Mucosa of stomach (tissue), 1 donor: ENCODE measurements around the gene CATSPERE.
A peak's percentile ranks its signal among the peaks of the same experiment; 100 is the strongest.

Source experiments
- H3K27me3 ChIP-seq: one replicate; pipeline ENCODE4 v1.7.0; 2013; ENCODE audit warnings: mild to moderate bottlenecking, low read length; ENCODE audit not compliant: control insufficient read depth, insufficient read depth
- H3K36me3 ChIP-seq: one replicate; pipeline ENCODE4 v1.7.0; 2013; ENCODE audit warnings: low read length; ENCODE audit not compliant: control insufficient read depth, insufficient read depth
- H3K4me1 ChIP-seq: one replicate; pipeline ENCODE4 v1.7.0; 2013; ENCODE audit warnings: mild to moderate bottlenecking, low read length; ENCODE audit not compliant: control insufficient read depth, insufficient read depth
- H3K4me3 ChIP-seq: one replicate; pipeline ENCODE4 v1.7.0; 2013; ENCODE audit warnings: low read length
- H3K9ac ChIP-seq: one replicate; pipeline ENCODE4 v1.7.0; 2013; ENCODE audit warnings: mild to moderate bottlenecking, low read length, moderate library complexity
- H3K9me3 ChIP-seq: one replicate; pipeline ENCODE4 v1.7.0; 2013; ENCODE audit warnings: mild to moderate bottlenecking, low read length, moderate library complexity; ENCODE audit not compliant: control insufficient read depth
- donor health status: Pancreatic carcinoma.

Gene CATSPERE

DNA sequence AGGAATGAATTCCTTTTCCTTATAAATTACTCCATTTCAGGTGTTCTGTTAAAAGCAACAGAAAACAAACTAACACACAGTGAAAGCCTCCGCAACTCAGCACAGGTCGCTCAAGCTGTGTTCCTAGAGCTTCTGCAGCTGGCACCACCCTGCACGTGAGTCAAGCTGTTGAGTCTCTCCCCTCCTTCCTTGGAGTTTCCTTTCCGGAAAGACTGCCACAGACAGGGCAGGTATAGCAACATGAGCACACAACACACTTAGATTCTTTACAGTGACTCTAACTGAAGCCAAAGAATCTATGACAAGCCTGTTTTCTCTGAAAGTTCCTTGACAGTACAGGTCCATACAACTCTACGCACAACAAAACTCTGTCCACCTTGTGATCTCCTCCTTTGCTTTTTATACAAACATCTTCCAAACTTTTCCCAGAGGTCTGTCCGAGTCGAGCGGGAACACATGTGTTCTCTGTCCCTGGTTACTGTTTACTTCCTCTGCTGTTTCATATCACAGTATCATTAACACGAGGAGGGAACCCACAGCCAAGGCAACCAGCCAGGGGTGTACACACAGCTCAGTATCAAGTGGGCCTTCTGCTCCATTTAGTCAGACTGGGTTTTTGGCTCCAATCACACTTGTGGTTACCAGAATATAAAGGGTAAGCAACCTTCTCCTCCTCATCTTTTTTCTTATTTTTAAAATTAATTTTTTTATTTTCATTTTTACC is 153.2 kb downstream of the CATSPERE start:
- Histone ChIP-seq H3K9ac (peak overlapping the region; percentile 59), H3K36me3 (no peaks in the 10 kb centered on the region), H3K9me3 (no peaks in the 10 kb centered on the region), H3K4me1 (peaks cover 20% of the 10 kb centered on the region), H3K4me3 (no peak overlapping the region), H3K27me3 (no peaks in the 10 kb centered on the region)

DNA sequence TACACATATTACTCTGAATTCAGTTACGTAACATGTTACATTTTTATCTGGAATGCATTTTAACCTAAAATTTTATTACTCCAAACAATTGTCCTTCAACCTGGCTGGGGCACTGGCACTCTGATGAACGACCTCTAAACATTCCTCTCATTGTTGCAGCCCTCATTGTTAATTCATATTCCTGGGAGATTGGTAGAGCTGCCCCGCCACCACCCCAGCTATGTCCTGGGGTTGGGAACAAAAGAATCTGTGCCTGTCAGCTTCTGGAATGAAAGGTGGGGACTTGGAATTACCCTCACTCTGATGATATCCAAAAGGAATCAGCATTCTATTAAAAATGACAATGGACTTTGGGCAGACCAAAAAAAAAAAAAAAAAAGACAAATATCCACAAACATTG is 153.8 kb downstream of the CATSPERE start:
- Histone ChIP-seq H3K4me1 (peaks cover 20% of the 10 kb centered on the region), H3K9me3 (no peaks in the 10 kb centered on the region), H3K4me3 (no peak overlapping the region), H3K9ac (no peak overlapping the region), H3K27me3 (no peaks in the 10 kb centered on the region), H3K36me3 (no peaks in the 10 kb centered on the region)

DNA sequence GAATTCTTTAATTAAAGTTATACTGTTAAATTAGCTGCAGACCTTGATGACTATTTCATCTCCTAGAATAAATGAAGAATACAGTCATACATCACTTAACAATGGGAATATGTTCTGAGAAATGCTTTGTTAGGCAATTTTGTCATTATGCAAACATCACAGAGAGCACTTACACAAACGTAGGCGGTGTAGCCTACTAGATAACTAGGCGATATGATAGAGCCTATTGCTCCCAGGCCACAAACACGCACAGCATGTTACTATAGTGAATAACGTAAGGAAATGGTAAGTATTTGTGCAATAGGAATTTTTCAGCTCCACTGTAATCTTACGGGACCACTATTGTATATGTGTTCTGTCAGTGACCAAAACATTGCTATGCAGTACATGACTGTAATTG is 154.2 kb downstream of the CATSPERE start:
- Histone ChIP-seq H3K4me3 (no peak overlapping the region), H3K9ac (no peak overlapping the region), H3K27me3 (no peaks in the 10 kb centered on the region), H3K9me3 (no peaks in the 10 kb centered on the region), H3K36me3 (no peaks in the 10 kb centered on the region), H3K4me1 (peaks cover 20% of the 10 kb centered on the region)

DNA sequence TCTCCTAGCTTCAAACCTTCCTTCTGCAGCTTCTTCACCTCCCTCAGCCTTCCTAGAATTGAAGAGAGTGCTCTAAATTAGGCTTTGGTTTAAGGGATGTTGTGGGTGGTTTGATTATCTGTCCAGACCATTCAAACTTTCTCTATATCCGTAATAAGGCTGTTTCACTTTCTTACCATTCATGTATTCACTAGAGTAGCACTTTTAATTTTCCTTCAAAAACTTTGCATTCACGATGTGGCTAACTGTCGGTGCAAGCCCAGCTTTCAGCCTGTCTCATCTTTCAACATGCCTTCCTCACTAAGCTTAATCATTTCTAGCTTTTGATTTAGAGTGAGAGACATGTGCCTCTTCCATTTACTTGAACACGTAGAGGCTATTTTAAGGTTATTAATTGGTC is 165.6 kb downstream of the CATSPERE start:
- H3K9me3 ChIP-seq = no peaks in the 10 kb centered on the region
- H3K36me3 ChIP-seq = no peaks in the 10 kb centered on the region
- H3K27me3 ChIP-seq = no peaks in the 10 kb centered on the region
- H3K9ac ChIP-seq = no peak overlapping the region
- H3K4me3 ChIP-seq = no peak overlapping the region
- H3K4me1 ChIP-seq = no peaks in the 10 kb centered on the region

DNA sequence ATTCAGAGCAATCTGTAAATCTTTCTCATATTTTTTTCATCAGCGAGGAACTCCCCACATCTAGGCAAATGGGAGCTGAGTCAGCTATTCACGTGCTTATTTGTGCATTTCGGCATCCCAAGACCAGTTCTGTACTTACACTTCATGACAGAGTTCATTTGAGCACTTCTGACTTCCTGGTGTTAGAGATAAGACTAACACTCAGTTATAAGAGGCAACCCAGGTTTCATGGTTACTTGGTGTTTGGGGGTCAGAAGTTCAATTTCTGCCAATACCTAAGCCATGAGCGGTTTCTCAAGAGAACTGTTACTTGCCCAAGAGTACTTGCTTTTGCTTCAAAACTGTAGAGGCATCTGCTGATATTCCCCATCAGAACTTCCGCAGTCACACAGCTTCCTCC is 167.7 kb downstream of the CATSPERE start:
- H3K9me3 ChIP-seq = no peaks in the 10 kb centered on the region
- no peaks in the 10 kb centered on the region for H3K4me1 ChIP-seq
- no peaks in the 10 kb centered on the region for H3K36me3 ChIP-seq
- H3K27me3 ChIP-seq = no peaks in the 10 kb centered on the region
- no peak overlapping the region for H3K4me3 ChIP-seq
- no peak overlapping the region for H3K9ac ChIP-seq

DNA sequence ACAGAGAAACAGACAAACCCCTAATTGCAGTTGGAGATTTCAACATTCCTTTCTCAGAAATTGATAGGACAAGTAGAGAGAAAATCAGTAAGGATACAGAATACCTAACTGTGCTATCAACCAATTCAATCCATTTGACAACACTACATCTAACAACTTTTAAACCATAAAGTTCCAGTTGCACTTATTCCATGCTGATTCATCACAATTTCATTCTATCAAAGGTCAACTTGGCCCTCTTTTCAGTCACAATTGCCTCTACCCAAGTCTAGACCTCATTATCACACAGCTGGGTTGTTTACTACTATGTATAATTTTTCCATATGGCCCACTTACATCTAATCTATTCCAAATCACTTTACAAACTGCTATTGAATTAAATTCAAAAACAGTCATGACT is 172.1 kb downstream of the CATSPERE start:
- no peaks in the 10 kb centered on the region for H3K4me1 ChIP-seq
- no peaks in the 10 kb centered on the region for H3K9me3 ChIP-seq

DNA sequence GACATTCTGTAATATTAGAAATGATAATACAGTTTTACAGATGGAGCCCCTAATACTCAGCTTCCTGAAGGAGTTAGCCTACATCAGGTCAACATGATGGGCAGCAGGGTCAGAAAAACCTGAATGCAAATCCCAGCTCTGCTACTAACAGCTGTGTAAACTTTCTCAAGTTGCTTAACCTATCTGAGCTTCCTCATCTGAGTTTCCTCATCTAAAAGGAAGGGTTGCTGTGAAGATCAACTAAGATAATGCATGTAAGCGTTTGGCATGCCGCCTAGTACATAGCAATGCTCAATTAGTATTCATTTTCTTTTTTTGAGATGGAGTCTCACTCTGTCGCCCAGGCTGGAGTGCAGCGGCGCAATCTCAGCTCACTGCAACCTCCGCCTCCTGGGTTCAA is 173.5 kb downstream of the CATSPERE start:
- Histone ChIP-seq H3K9me3 (no peaks in the 10 kb centered on the region), H3K36me3 (no peaks in the 10 kb centered on the region), H3K4me3 (no peak overlapping the region), H3K9ac (no peak overlapping the region), H3K4me1 (no peaks in the 10 kb centered on the region), H3K27me3 (no peaks in the 10 kb centered on the region)

More for the DNA sequence above, 172.1 kb downstream of the CATSPERE start:
- H3K9ac ChIP-seq = no peak overlapping the region
- no peaks in the 10 kb centered on the region for H3K36me3 ChIP-seq
- no peak overlapping the region for H3K4me3 ChIP-seq
- no peaks in the 10 kb centered on the region for H3K27me3 ChIP-seq

DNA sequence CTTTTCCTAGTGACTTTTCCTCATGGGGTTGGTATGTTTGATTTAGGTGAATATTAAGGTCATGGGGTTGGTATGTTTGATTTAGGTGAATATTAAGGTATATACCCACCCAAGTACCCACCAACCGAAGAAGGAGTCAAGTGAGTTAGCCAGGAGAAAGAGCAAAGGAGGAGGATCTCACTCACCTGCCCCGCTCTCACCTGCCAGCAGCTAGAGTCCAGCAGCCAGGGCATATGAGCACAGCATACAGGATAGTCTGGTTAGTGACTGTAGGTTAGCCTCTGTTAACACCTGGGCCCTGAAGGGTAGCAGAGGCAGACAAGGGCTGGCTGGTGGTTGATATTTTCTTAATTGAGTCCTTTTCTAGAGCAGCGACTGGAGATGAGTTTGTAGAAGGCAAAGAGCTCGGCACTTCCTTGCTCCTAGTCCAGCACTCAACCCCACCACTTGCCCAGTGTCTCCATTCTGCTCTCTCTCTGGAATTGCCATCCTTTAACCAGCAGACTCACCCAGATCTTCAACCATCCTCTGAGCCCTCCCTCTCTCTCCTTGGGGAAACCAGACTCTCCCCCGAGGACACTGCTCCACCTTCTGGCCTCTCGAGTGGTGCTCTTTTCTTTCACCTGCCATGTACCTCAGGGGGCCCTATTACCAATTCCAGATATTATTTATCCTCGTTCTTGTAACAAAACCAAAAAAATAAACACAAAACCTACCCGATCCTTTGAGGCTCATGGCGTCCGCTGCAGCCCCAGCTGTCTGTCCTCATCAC is 175.6 kb downstream of the CATSPERE start:
- no peak overlapping the region for H3K4me3 ChIP-seq
- H3K9ac ChIP-seq = no peak overlapping the region
- H3K36me3 ChIP-seq = no peaks in the 10 kb centered on the region
- H3K9me3 ChIP-seq = no peaks in the 10 kb centered on the region
- H3K27me3 ChIP-seq = no peaks in the 10 kb centered on the region
- no peaks in the 10 kb centered on the region for H3K4me1 ChIP-seq

DNA sequence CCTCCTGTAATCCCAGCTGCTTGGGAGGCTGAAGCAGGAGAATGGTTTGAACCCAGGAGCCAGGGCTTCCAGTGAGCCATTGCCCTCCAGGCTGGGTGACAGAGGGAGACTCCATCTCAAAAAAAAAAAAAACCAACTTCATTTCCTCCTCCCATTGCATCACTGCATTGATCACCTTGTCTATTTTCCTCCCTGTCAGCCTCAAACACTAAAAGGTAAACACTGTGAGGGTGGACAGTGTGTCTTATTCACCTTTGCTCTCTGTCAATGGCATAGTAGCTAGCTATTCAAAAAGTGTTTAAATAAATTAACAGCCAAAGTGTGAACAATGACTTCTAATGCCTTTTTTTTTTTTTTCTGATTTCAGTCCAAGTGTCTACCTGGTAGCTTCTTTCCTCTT is 178.5 kb downstream of the CATSPERE start:
- Histone ChIP-seq H3K4me3 (no peak overlapping the region), H3K4me1 (no peaks in the 10 kb centered on the region), H3K36me3 (no peaks in the 10 kb centered on the region), H3K27me3 (no peaks in the 10 kb centered on the region), H3K9ac (no peak overlapping the region), H3K9me3 (no peaks in the 10 kb centered on the region)

DNA sequence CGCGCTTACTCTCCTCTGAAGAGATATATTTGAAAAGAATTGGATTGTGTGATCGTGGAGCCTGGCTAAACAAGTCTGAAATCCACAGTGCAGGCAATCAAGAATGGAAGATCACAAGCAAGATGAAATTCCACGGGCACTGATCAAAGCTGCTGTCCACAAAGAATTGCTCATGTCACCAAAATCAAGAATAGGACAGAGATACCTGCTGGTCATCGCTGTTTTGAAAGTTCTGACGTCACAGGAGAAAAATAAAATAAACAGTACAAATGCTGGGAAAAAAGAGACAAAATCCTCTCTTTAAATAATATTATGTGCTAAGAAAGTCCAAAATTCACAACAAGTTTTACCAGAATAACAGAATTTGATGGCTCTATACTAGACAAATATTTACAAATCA is 179.8 kb downstream of the CATSPERE start:
- H3K4me1 ChIP-seq = no peaks in the 10 kb centered on the region
- no peaks in the 10 kb centered on the region for H3K27me3 ChIP-seq
- no peak overlapping the region for H3K4me3 ChIP-seq

DNA sequence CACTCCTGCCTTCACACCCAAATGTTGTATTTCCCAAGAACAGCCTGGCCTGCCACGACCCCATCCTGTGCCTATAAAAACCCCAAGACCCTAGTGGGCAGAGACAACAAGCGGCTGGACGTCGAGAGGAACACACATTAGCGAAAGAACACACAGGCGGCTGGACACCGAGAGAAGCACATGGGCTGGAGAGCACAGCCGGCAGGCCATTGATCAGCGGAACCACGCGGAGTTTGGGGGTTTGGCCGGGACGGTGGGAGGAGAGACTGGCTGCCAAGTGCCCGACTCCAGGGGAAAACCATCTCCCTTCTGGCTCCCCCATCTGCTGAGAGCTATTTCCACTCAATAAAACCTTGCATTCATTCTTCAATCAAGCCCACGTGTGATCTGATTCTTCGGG is 181.5 kb downstream of the CATSPERE start:
- Histone ChIP-seq H3K36me3 (no peaks in the 10 kb centered on the region), H3K27me3 (no peaks in the 10 kb centered on the region), H3K9ac (no peak overlapping the region), H3K9me3 (no peaks in the 10 kb centered on the region), H3K4me3 (no peak overlapping the region), H3K4me1 (no peaks in the 10 kb centered on the region)

More for the DNA sequence above, 179.8 kb downstream of the CATSPERE start:
- Histone ChIP-seq H3K9me3 (no peaks in the 10 kb centered on the region), H3K9ac (no peak overlapping the region), H3K36me3 (no peaks in the 10 kb centered on the region)

DNA sequence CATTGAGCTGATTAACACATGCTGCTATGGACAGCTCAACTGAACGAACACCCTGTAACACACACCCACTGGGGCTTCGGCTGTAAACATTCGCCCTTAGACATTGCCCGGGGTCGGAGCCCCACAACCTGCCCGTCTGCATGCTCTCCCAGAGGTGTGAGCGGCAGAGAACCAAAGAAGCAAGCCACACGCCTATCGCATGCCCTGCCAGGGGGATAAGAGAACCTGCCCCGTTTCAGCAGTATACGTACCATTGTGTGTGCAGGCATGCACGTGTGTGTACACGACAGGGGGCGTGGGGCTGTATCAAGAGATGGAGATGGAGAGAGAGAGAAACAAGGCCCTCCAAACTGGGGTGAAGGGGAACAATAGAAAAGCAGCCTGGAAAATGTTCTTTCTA is 181.9 kb downstream of the CATSPERE start:
- no peaks in the 10 kb centered on the region for H3K27me3 ChIP-seq
- no peaks in the 10 kb centered on the region for H3K36me3 ChIP-seq
- H3K9me3 ChIP-seq = no peaks in the 10 kb centered on the region
- H3K9ac ChIP-seq = no peak overlapping the region
- no peak overlapping the region for H3K4me3 ChIP-seq
- H3K4me1 ChIP-seq = no peaks in the 10 kb centered on the region
